Measurements from ENCODE around the gene GLRX3. TPM values are rescaled to one million over a fixed set of nuclear protein-coding genes. Genes with fewer than 3 reads are reported as not detected.

Gene GLRX3
- total and polyA plus RNA-seq, 10 of the 15 experiments (the other 5 are each of a cell fraction or from before 2014, with no cell fraction given) = 94.7 to 209 (median 131) TPM

DNA sequence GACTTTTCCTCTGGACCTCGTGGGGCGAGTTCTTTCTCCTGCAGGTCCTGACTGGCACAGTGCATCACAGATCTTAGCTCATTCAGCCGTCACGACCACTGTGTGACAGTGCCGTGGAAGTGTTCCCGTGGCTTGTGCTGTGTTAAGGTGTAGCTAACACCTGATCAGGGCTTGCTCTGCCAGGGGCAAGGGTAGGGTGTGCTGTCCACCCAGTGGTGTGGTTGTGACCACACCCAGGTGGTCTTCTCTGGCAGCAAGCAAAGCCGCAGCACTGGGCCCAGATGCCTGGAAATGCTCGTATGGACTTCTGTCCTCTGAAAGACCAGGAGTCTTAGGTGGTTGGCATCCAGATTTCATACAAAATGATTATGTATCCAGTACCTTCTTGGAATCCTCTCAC, 86.2 kb downstream of the GLRX3 start:
- CTCF ChIA-PET = no interaction called here
- H3K36me3 ChIP-seq (ENCODE audit: control insufficient read depth in 2 of 2, insufficient read depth in 2 of 2, low read length in 1 of 2) = no peaks in the 10 kb centered on the region; a peak in 1 of 4 replicates
- SMC1A ChIA-PET (ENCODE audit: uncharacterized antibody, unreplicated experiment) = no interaction called here
- POLR2A ChIA-PET = no interaction called here
- intact Hi-C loops (cut with micrococcal nuclease; ENCODE audit: unreplicated experiment) (no loop called here), in situ Hi-C loops (cut with MboI) (no loop called here)
- H2AFZ ChIP-seq (ENCODE audit: control insufficient read depth, low read depth, low read length) = no peak overlapping the region
- WGBS (ENCODE audit: insufficient coverage, insufficient replicate concordance, low lambda C conversion rate, missing lambda C conversion rate) = 41% methylated on average over 8 of the region's 8 CpGs
- H3K79me2 ChIP-seq (ENCODE audit: control insufficient read depth, insufficient read depth, low read length) = no peaks in the 10 kb centered on the region
- no peak overlapping the region for H3K4me2 ChIP-seq (ENCODE audit: control insufficient read depth, insufficient read depth)
- no TSS peak for BruUV-seq (replicated peaks)
- no peaks in the 10 kb centered on the region for H3K4me1 ChIP-seq (ENCODE audit: control insufficient read depth, insufficient read depth, low read length)
- no peak overlapping the region for H3K27ac ChIP-seq (ENCODE audit: control insufficient read depth, insufficient read depth)
- no peak overlapping the region for H3K9ac ChIP-seq (ENCODE audit: control insufficient read depth, insufficient read depth, low read length)
- no peak for ATAC-seq
- no peaks in the 10 kb centered on the region for H4K20me1 ChIP-seq (ENCODE audit: control insufficient read depth, insufficient read depth)
- no peak for DNase-seq (ENCODE audit: low read depth, low spot score)
- H3K9me3 ChIP-seq (replicated peaks; ENCODE audit: control insufficient read depth, insufficient read depth, low read length) = no peaks in the 10 kb centered on the region
- no peak for FAIRE-seq
- RAD21 ChIA-PET (ENCODE audit: unreplicated experiment) = no interaction called here
- H3K27me3 ChIP-seq (replicated peaks in 1 of 2; ENCODE audit: control insufficient read depth in 2 of 2, insufficient read depth in 2 of 2, low read length in 1 of 2) = no peaks in the 10 kb centered on the region
- no peak overlapping the region for H3K4me3 ChIP-seq
- TF ChIP-seq MEF2A (IDR thresholded peaks at IDR 0.05; ENCODE audit: insufficient read depth, low read depth, low read length) (no peak), KLF5 (IDR thresholded peaks at IDR 0.05; ENCODE audit: partially characterized antibody) (no peak), IRF5 (IDR thresholded peaks at IDR 0.05; ENCODE audit: borderline replicate concordance) (no peak), FOXK2 (IDR thresholded peaks at IDR 0.05) (no peak), ZNF24 (IDR thresholded peaks at IDR 0.05) (no peak), CUX1 (IDR thresholded peaks at IDR 0.05; ENCODE audit: insufficient replicate concordance, low read depth, low read length) (no peak)
- TF ChIP-seq, protein P1, sequence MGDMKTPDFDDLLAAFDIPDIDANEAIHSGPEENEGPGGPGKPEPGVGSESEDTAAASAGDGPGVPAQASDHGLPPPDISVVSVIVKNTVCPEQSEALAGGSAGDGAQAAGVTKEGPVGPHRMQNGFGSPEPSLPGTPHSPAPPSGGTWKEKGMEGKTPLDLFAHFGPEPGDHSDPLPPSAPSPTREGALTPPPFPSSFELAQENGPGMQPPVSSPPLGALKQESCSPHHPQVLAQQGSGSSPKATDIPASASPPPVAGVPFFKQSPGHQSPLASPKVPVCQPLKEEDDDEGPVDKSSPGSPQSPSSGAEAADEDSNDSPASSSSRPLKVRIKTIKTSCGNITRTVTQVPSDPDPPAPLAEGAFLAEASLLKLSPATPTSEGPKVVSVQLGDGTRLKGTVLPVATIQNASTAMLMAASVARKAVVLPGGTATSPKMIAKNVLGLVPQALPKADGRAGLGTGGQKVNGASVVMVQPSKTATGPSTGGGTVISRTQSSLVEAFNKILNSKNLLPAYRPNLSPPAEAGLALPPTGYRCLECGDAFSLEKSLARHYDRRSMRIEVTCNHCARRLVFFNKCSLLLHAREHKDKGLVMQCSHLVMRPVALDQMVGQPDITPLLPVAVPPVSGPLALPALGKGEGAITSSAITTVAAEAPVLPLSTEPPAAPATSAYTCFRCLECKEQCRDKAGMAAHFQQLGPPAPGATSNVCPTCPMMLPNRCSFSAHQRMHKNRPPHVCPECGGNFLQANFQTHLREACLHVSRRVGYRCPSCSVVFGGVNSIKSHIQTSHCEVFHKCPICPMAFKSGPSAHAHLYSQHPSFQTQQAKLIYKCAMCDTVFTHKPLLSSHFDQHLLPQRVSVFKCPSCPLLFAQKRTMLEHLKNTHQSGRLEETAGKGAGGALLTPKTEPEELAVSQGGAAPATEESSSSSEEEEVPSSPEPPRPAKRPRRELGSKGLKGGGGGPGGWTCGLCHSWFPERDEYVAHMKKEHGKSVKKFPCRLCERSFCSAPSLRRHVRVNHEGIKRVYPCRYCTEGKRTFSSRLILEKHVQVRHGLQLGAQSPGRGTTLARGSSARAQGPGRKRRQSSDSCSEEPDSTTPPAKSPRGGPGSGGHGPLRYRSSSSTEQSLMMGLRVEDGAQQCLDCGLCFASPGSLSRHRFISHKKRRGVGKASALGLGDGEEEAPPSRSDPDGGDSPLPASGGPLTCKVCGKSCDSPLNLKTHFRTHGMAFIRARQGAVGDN (IDR thresholded peaks at IDR 0.05) = no peak
- TF ChIP-seq, protein P2, sequence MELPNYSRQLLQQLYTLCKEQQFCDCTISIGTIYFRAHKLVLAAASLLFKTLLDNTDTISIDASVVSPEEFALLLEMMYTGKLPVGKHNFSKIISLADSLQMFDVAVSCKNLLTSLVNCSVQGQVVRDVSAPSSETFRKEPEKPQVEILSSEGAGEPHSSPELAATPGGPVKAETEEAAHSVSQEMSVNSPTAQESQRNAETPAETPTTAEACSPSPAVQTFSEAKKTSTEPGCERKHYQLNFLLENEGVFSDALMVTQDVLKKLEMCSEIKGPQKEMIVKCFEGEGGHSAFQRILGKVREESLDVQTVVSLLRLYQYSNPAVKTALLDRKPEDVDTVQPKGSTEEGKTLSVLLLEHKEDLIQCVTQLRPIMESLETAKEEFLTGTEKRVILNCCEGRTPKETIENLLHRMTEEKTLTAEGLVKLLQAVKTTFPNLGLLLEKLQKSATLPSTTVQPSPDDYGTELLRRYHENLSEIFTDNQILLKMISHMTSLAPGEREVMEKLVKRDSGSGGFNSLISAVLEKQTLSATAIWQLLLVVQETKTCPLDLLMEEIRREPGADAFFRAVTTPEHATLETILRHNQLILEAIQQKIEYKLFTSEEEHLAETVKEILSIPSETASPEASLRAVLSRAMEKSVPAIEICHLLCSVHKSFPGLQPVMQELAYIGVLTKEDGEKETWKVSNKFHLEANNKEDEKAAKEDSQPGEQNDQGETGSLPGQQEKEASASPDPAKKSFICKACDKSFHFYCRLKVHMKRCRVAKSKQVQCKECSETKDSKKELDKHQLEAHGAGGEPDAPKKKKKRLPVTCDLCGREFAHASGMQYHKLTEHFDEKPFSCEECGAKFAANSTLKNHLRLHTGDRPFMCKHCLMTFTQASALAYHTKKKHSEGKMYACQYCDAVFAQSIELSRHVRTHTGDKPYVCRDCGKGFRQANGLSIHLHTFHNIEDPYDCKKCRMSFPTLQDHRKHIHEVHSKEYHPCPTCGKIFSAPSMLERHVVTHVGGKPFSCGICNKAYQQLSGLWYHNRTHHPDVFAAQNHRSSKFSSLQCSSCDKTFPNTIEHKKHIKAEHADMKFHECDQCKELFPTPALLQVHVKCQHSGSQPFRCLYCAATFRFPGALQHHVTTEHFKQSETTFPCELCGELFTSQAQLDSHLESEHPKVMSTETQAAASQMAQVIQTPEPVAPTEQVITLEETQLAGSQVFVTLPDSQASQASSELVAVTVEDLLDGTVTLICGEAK (IDR thresholded peaks at IDR 0.05; ENCODE audit: borderline replicate concordance) = no peak
